Lower lobe of right lung (tissue), 2 donors: Measurements from ENCODE around the gene SFTPD. TPM values are rescaled to one million over a fixed set of nuclear protein-coding genes. Genes with fewer than 3 reads are reported as not detected.
"Not testable (repeated sequence)": the region's sequence is repeated elsewhere in the genome, so short reads cannot be mapped to it uniquely, and the experiment has no call there.

Experiments used
- ATAC-seq, 2 donors: fragments of 200-7000 bp; cut with Tn5 transposase; one replicate each; pipeline ENCODE4 v1.9.1; 2020 to 2022; ENCODE audit warnings: mild to moderate bottlenecking in 2 of 2, moderate library complexity in 2 of 2
- DNase-seq: peaks from one replicate; pipeline ENCODE4 v3.0.0-alpha.2; 2020
- H3K27ac ChIP-seq: fragments of 200-600 bp; one replicate; pipeline ENCODE4 v1.8.0; 2022
- H3K27me3 ChIP-seq: fragments of 200-600 bp; one replicate; pipeline ENCODE4 v1.8.0; 2022; ENCODE audit warnings: low read depth
- H3K36me3 ChIP-seq: fragments of 200-600 bp; one replicate; pipeline ENCODE4 v1.8.0; 2022; ENCODE audit warnings: mild to moderate bottlenecking
- H3K4me1 ChIP-seq: fragments of 200-600 bp; one replicate; pipeline ENCODE4 v1.8.0; 2022
- H3K4me3 ChIP-seq: fragments of 200-600 bp; one replicate; pipeline ENCODE4 v1.8.0; 2022; ENCODE audit warnings: mild to moderate bottlenecking
- H3K9me3 ChIP-seq: fragments of 200-600 bp; one replicate; pipeline ENCODE4 v1.8.0; 2022
- intact Hi-C: fragments of 100-400 bp; cut with DNase I; formaldehyde crosslinking; loops from one replicate; pipeline ENCODE4 v1.11.0; 2022
- total RNA-seq: library from RNA; stranded (reverse); fragmentation: NEBNext Ultra II Directional; extraction: Animal tissue kit (Norgen Biotek cat#: 25700); gene quantifications from one replicate; pipeline ENCODE4 v1.2.1, GENCODE V29; 2021
- TF ChIP-seq, protein P1 (sequence below): fragments of 200-600 bp; IDR thresholded peaks from one replicate; pipeline ENCODE4 v1.8.0; 2022; ENCODE audit warnings: antibody characterized with exemption, mild to moderate bottlenecking
- donor health status: DM: no; HTN: yes; CAD: no; lungs with severe emphysema.

SFTPD gene
- total RNA-seq, 1 donor from 2014 or later = 630 TPM

- peaks cover 16% of the 10 kb centered on the region for H3K4me1 ChIP-seq
- no peaks in the 10 kb centered on the region for H3K27me3 ChIP-seq
- H3K9me3 ChIP-seq = no peaks in the 10 kb centered on the region
- H3K27ac ChIP-seq = peak overlapping the region; percentile 79
- peak overlapping the region; percentile 66 for H3K4me3 ChIP-seq
- ATAC-seq = peak; percentile 97 to 98
- TF ChIP-seq, protein P1, sequence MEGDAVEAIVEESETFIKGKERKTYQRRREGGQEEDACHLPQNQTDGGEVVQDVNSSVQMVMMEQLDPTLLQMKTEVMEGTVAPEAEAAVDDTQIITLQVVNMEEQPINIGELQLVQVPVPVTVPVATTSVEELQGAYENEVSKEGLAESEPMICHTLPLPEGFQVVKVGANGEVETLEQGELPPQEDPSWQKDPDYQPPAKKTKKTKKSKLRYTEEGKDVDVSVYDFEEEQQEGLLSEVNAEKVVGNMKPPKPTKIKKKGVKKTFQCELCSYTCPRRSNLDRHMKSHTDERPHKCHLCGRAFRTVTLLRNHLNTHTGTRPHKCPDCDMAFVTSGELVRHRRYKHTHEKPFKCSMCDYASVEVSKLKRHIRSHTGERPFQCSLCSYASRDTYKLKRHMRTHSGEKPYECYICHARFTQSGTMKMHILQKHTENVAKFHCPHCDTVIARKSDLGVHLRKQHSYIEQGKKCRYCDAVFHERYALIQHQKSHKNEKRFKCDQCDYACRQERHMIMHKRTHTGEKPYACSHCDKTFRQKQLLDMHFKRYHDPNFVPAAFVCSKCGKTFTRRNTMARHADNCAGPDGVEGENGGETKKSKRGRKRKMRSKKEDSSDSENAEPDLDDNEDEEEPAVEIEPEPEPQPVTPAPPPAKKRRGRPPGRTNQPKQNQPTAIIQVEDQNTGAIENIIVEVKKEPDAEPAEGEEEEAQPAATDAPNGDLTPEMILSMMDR = no peak
- H3K36me3 ChIP-seq = no peaks in the 10 kb centered on the region
- intact Hi-C loops = no loop called here
- peak; percentile 84 for DNase-seq
Measured at GRCh38 chr10:79904671-79905321, 44.1 kb downstream of the SFTPD start.

DNA sequence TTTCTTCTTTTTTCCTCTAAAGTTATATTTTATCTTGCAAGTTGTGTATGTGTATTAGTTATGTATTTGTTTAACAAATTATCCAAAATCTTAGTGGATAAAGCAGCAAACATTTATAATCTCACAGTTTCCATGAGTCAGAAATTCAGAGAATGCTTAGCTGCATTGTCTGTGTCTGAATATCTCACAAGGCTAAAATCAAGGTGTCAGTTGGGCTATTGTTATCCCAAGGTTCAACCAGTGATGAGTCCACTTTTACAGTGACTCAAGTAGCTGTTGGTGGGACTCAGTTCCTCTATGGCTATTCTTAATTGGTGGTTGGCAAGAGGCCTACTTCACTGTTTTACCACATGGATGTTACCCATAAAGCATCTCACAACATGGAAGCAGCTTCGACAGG lies 47.3 kb downstream of the SFTPD start:
- H3K27ac ChIP-seq, ATAC-seq, H3K4me3 ChIP-seq, DNase-seq, H3K27me3 ChIP-seq, H3K9me3 ChIP-seq, intact Hi-C loops, H3K36me3 ChIP-seq: not testable (repeated sequence)
- H3K4me1 ChIP-seq = peaks cover 16% of the 10 kb centered on the region

- Histone ChIP-seq H3K27me3 (no peaks in the 10 kb centered on the region), H3K36me3 (no peaks in the 10 kb centered on the region), H3K9me3 (no peaks in the 10 kb centered on the region), H3K4me3 (no peak overlapping the region), H3K4me1 (peaks cover 2% of the 10 kb centered on the region), H3K27ac (no peak overlapping the region)
- DNase-seq = no peak
- TF ChIP-seq, protein P1 = no peak
- no peak for ATAC-seq
- intact Hi-C loops = no loop called here
Measured at GRCh38 chr10:79898597-79899325, 50.1 kb downstream of the SFTPD start.

- intact Hi-C loops, DNase-seq, H3K4me1 ChIP-seq, H3K27me3 ChIP-seq, ATAC-seq, H3K4me3 ChIP-seq, H3K36me3 ChIP-seq, H3K9me3 ChIP-seq, H3K27ac ChIP-seq: not testable (repeated sequence)
Measured at GRCh38 chr10:79892896-79893295, 56.0 kb downstream of the SFTPD start.

GRCh38 chr10:79890469-79890868 lies 58.4 kb downstream of the SFTPD start:
- H3K4me1 ChIP-seq = no peaks in the 10 kb centered on the region

GRCh38 chr10:79888984-79889383 lies 59.9 kb downstream of the SFTPD start:
- H3K27ac ChIP-seq, H3K4me1 ChIP-seq, ATAC-seq, intact Hi-C loops, DNase-seq, H3K4me3 ChIP-seq, H3K9me3 ChIP-seq, H3K36me3 ChIP-seq, H3K27me3 ChIP-seq: not testable (repeated sequence)

More at GRCh38 chr10:79890469-79890868, 58.4 kb downstream of the SFTPD start:
- Histone ChIP-seq H3K9me3 (no peaks in the 10 kb centered on the region), H3K27ac (no peak overlapping the region), H3K27me3 (no peaks in the 10 kb centered on the region), H3K36me3 (no peaks in the 10 kb centered on the region), H3K4me3 (no peak overlapping the region)
- intact Hi-C loops = no loop called here
- TF ChIP-seq, protein P1 = no peak
- ATAC-seq (no peak), DNase-seq (no peak)

Other genes starting within 250 kb of the SFTPD start
- 2.5 TPM for gene NUTM2B, start 245.9 kb downstream of the SFTPD start, total RNA-seq
- not detected for gene NUTM2E, start 122.4 kb downstream of the SFTPD start, total RNA-seq
- 18.6 TPM for gene TMEM254, start 129.6 kb upstream of the SFTPD start, total RNA-seq
- 38.0 TPM for gene PLAC9, start 183.6 kb upstream of the SFTPD start, total RNA-seq